SK-N-SH treated with all-trans-retinoic acid at 6 μM for 48 hours (cell line): ENCODE measurements around the gene DHRS7B.

Experiments
- ATAC-seq: fragments of 200-7000 bp; cut with Tn5 transposase; 3 replicates; pipeline ENCODE4 v1.9.1; 2020; ENCODE audit warnings: mild to moderate bottlenecking, moderate library complexity
- BACH2 ChIP-seq: fragments of 250-450 bp; sonication (Bioruptor Pico); IDR thresholded peaks from 2 replicates; pipeline ENCODE4 v1.9.0; 2021; ENCODE audit warnings: mild to moderate bottlenecking, borderline replicate concordance
- CSDC2 ChIP-seq: fragments of 250-450 bp; sonication (Bioruptor Pico); IDR thresholded peaks from 2 replicates; pipeline ENCODE4 v1.5.0; 2020; ENCODE audit warnings: mild to moderate bottlenecking, moderate library complexity
- ESRRG ChIP-seq: fragments of 250-450 bp; sonication (Bioruptor Pico); IDR thresholded peaks from 2 replicates; pipeline ENCODE4 v1.6.1; 2021; ENCODE audit warnings: mild to moderate bottlenecking
- GLIS3 ChIP-seq: fragments of 250-450 bp; sonication (Bioruptor Pico); IDR thresholded peaks from 2 replicates; pipeline ENCODE4 v1.5.0; 2020; ENCODE audit warnings: mild to moderate bottlenecking, moderate library complexity
- ISL1 ChIP-seq: fragments of 250-450 bp; sonication (Bioruptor Pico); IDR thresholded peaks from 2 replicates; pipeline ENCODE4 v2.1.2; 2022; ENCODE audit warnings: mild to moderate bottlenecking, moderate library complexity
- OSR1 ChIP-seq: fragments of 250-450 bp; sonication (Bioruptor Pico); IDR thresholded peaks from 2 replicates; pipeline ENCODE4 v1.8.0; 2022; ENCODE audit warnings: moderate library complexity, mild to moderate bottlenecking, inconsistent platforms
- PATZ1 ChIP-seq: fragments of 250-450 bp; sonication (Bioruptor Pico); IDR thresholded peaks from 2 replicates; pipeline ENCODE4 v1.8.0; 2020; ENCODE audit warnings: mild to moderate bottlenecking, moderate library complexity, borderline replicate concordance
- POU6F1 ChIP-seq: fragments of 250-450 bp; sonication (Bioruptor Pico); IDR thresholded peaks from 2 replicates; pipeline ENCODE4 v1.8.0; 2021; ENCODE audit warnings: low read depth, mild to moderate bottlenecking, moderate library complexity, borderline replicate concordance
- PPARA ChIP-seq: fragments of 250-450 bp; sonication (Bioruptor Pico); IDR thresholded peaks from 2 replicates; pipeline ENCODE4 v1.5.0; 2020; ENCODE audit warnings: mild to moderate bottlenecking, borderline replicate concordance
- RARB ChIP-seq: fragments of 250-450 bp; sonication (Bioruptor Pico); IDR thresholded peaks from 2 replicates; pipeline ENCODE4 v1.8.0; 2021; ENCODE audit warnings: mild to moderate bottlenecking, moderate library complexity
- SNAI2 ChIP-seq: fragments of 250-450 bp; sonication (Bioruptor Pico); IDR thresholded peaks from 2 replicates; pipeline ENCODE4 v1.5.0; 2020; ENCODE audit warnings: mild to moderate bottlenecking, moderate library complexity
- TCF4 ChIP-seq: fragments of 250-450 bp; sonication (Bioruptor Pico); IDR thresholded peaks from 2 replicates; pipeline ENCODE4 v1.8.0; 2021; ENCODE audit warnings: mild to moderate bottlenecking, moderate library complexity, borderline replicate concordance
- TOX ChIP-seq: fragments of 250-450 bp; sonication (Bioruptor Pico); IDR thresholded peaks from 2 replicates; pipeline ENCODE4 v1.8.0; 2021; ENCODE audit warnings: mild to moderate bottlenecking, moderate library complexity, borderline replicate concordance
- TSHZ2 ChIP-seq: fragments of 250-450 bp; sonication (Bioruptor Pico); IDR thresholded peaks from 2 replicates; pipeline ENCODE4 v1.5.0; 2020; ENCODE audit warnings: mild to moderate bottlenecking, moderate library complexity
- ZC3H10 ChIP-seq: fragments of 250-450 bp; sonication (Bioruptor Pico); IDR thresholded peaks from 2 replicates; pipeline ENCODE4 v1.5.1; 2021; ENCODE audit warnings: mild to moderate bottlenecking, moderate library complexity
- ZFP3 ChIP-seq: fragments of 250-450 bp; sonication (Bioruptor Pico); IDR thresholded peaks from 2 replicates; pipeline ENCODE4 v1.5.0; 2020; ENCODE audit warnings: mild to moderate bottlenecking, moderate library complexity
- ZFP30 ChIP-seq: fragments of 450-650 bp; formaldehyde crosslinking; IDR thresholded peaks from 2 replicates; pipeline ENCODE4 v1.5.0; 2022; ENCODE audit warnings: mild to moderate bottlenecking, moderate library complexity
- ZNF565 ChIP-seq: fragments of 450-650 bp; formaldehyde crosslinking; conservative IDR thresholded peaks from 2 replicates; pipeline ENCODE4 v1.5.0; 2020; ENCODE audit warnings: low read depth, mild to moderate bottlenecking, moderate library complexity
- ZNF70 ChIP-seq: fragments of 450-650 bp; formaldehyde crosslinking; IDR thresholded peaks from 2 replicates; pipeline ENCODE4 v1.5.0; 2020; ENCODE audit warnings: mild to moderate bottlenecking, moderate library complexity
- ZNF8 ChIP-seq: fragments of 450-650 bp; formaldehyde crosslinking; IDR thresholded peaks from 2 replicates; pipeline ENCODE4 v1.5.0; 2020; ENCODE audit warnings: mild to moderate bottlenecking, moderate library complexity
- TF ChIP-seq, protein P1 (sequence below): fragments of 250-450 bp; sonication (Bioruptor Pico); IDR thresholded peaks from 2 replicates; pipeline ENCODE4 v1.5.1; 2021; ENCODE audit warnings: mild to moderate bottlenecking, moderate library complexity

DHRS7B gene

GRCh38 chr17:21199311-21199710 lies 72.5 kb downstream of the DHRS7B start:
- no peak for TF ChIP-seq CSDC2 (CRISPR knock-in tag)
- no peak for TF ChIP-seq RARB (CRISPR knock-in tag)
- TF ChIP-seq OSR1 (CRISPR knock-in tag): no peak
- no peak for TF ChIP-seq ZNF565 (CRISPR knock-in tag)
- TF ChIP-seq TOX (CRISPR knock-in tag): no peak
- no peak for TF ChIP-seq ZNF8 (CRISPR knock-in tag)
- TF ChIP-seq ZC3H10 (CRISPR knock-in tag): no peak
- TF ChIP-seq PPARA: no peak
- no peak for TF ChIP-seq ZNF70 (CRISPR knock-in tag)
- no peak for TF ChIP-seq GLIS3
- TF ChIP-seq BACH2 (CRISPR knock-in tag): no peak
- no peak for TF ChIP-seq POU6F1 (CRISPR knock-in tag)
- TF ChIP-seq, protein P1, sequence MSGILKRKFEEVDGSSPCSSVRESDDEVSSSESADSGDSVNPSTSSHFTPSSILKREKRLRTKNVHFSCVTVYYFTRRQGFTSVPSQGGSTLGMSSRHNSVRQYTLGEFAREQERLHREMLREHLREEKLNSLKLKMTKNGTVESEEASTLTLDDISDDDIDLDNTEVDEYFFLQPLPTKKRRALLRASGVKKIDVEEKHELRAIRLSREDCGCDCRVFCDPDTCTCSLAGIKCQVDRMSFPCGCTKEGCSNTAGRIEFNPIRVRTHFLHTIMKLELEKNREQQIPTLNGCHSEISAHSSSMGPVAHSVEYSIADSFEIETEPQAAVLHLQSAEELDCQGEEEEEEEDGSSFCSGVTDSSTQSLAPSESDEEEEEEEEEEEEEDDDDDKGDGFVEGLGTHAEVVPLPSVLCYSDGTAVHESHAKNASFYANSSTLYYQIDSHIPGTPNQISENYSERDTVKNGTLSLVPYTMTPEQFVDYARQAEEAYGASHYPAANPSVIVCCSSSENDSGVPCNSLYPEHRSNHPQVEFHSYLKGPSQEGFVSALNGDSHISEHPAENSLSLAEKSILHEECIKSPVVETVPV (CRISPR knock-in tag): no peak
- no peak for TF ChIP-seq ZFP30 (CRISPR knock-in tag)
- TF ChIP-seq TCF4: no peak
- TF ChIP-seq ISL1 (CRISPR knock-in tag): no peak
- no peak for TF ChIP-seq TSHZ2 (CRISPR knock-in tag)
- TF ChIP-seq PATZ1: no peak
- TF ChIP-seq ZFP3 (CRISPR knock-in tag): no peak
- ATAC-seq: no peak

DNA sequence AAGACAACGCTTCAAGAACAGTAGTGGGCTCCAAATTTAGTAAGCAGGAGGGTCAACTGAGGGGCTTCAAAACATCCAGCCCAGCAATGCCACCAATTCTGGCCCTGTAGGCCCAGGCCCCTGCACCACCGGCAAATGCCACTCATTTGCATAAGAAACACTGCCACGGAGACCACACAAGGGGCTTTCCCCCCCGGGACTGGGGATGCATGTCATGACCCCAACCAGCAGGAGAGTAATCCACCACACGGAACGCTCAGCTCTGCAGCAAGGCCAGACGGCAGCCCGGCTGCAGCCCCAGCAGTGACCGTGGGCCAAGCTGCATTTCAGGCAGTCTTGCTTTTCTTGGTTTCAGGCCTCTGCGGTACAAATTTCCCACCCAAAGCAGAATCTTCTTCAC lies 73.1 kb downstream of the DHRS7B start:
- TF ChIP-seq ZNF8 (CRISPR knock-in tag): no peak
- TF ChIP-seq RARB (CRISPR knock-in tag): no peak
- no peak for TF ChIP-seq TSHZ2 (CRISPR knock-in tag)
- TF ChIP-seq ZFP3 (CRISPR knock-in tag): no peak
- no peak for TF ChIP-seq ZC3H10 (CRISPR knock-in tag)
- no peak for TF ChIP-seq ESRRG (CRISPR knock-in tag)
- no peak for TF ChIP-seq GLIS3
- TF ChIP-seq PPARA: no peak
- TF ChIP-seq ZFP30 (CRISPR knock-in tag): no peak
- TF ChIP-seq OSR1 (CRISPR knock-in tag): no peak
- no peak for TF ChIP-seq CSDC2 (CRISPR knock-in tag)
- no peak for TF ChIP-seq TCF4
- no peak for TF ChIP-seq ZNF70 (CRISPR knock-in tag)
- no peak for TF ChIP-seq SNAI2
- ATAC-seq: no peak
